Osteoblast (primary cell): ENCODE measurements around the gene EPN1. TPM values are rescaled to one million over a fixed set of nuclear protein-coding genes. Genes with fewer than 3 reads are reported as not detected.

Experiments used
- DNase-seq: peaks from one replicate; pipeline ENCODE4 v3.0.0; 2011; ENCODE audit warnings: low spot score, mixed read lengths; ENCODE audit not compliant: insufficient read length; ENCODE audit errors: missing footprints
- H2AFZ ChIP-seq: 2 replicates; pipeline ENCODE4 v1.6.0; 2011; ENCODE audit warnings: mild to moderate bottlenecking, low read length
- H3K27ac ChIP-seq: 2 replicates; pipeline ENCODE4 v1.5.1; 2011; ENCODE audit warnings: mild to moderate bottlenecking, low read depth, low read length, moderate library complexity
- H3K27me3 ChIP-seq: 2 replicates; pipeline ENCODE4 v1.6.0; 2012; ENCODE audit warnings: mild to moderate bottlenecking, control low read depth, inconsistent platforms, low read length, moderate library complexity; ENCODE audit not compliant: insufficient read depth
- H3K36me3 ChIP-seq: 2 replicates; pipeline ENCODE4 v1.5.1; 2011; ENCODE audit warnings: mild to moderate bottlenecking, low read length, control low read depth, moderate library complexity; ENCODE audit not compliant: insufficient read depth
- H3K4me1 ChIP-seq: 2 replicates; pipeline ENCODE4 v1.5.1; 2011; ENCODE audit warnings: mild to moderate bottlenecking, low read length, control low read depth, moderate library complexity; ENCODE audit not compliant: insufficient read depth
- H3K4me2 ChIP-seq: 2 replicates; pipeline ENCODE4 v1.6.0; 2011; ENCODE audit warnings: mild to moderate bottlenecking, low read length; ENCODE audit not compliant: insufficient read depth
- H3K4me3 ChIP-seq: fragments of 200-600 bp; sonication (generic); 3 replicates; pipeline ENCODE4 v1.5.1; 2012; ENCODE audit warnings: mild to moderate bottlenecking, low read length, inconsistent platforms; ENCODE audit not compliant: insufficient read depth
- H3K79me2 ChIP-seq: 2 replicates; pipeline ENCODE4 v1.6.0; 2012; ENCODE audit warnings: mild to moderate bottlenecking, low read length, control low read depth, inconsistent platforms; ENCODE audit not compliant: insufficient read depth
- H3K9me3 ChIP-seq: 2 replicates; pipeline ENCODE4 v1.5.1; 2011; ENCODE audit warnings: low read depth, low read length, control low read depth
- H4K20me1 ChIP-seq: 2 replicates; pipeline ENCODE4 v1.6.0; 2012; ENCODE audit warnings: mild to moderate bottlenecking, low read length, control low read depth; ENCODE audit not compliant: insufficient read depth
- CTCF ChIP-seq: IDR thresholded peaks from 2 replicates; pipeline ENCODE4 v1.5.1; 2011; ENCODE audit warnings: mild to moderate bottlenecking, low read depth, low read length, moderate library complexity; ENCODE audit errors: extremely low read depth
- total RNA-seq: library from RNA; depleted of rRNA; stranded (reverse); fragments of >200 nt; gene quantifications from 2 replicates; pipeline ENCODE4 v1.2.3, GENCODE V29; 2012

Gene EPN1
- total RNA-seq, 1 donor, result 31.5 TPM

DNA sequence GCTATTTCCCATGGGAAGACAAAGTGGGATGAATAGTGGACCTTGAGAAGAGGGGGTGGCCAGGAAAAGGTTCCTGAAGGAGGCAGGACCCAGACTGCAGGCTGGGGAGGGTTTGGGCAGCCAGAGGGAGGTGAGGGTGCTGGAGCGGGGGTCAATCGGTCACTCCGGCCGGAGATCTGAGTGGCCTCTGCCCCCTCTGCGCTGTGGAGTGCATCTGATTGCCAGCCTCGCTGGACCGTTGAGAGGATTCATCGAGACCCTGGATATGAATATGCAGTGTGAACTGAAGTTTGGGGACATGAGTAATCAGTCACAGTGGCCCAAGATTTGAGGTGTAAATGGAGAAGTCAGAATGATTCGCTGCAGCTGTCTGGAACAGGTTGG, 39.7 kb upstream of the EPN1 start:
- Histone ChIP-seq H3K36me3 (no peaks in the 10 kb centered on the region), H3K4me1 (peaks cover 18% of the 10 kb centered on the region), H3K79me2 (peaks cover 43% of the 10 kb centered on the region), H3K9me3 (no peaks in the 10 kb centered on the region), H3K4me2 (peak overlapping the region; percentile 93), H3K27me3 (no peaks in the 10 kb centered on the region), H3K4me3 (peak overlapping the region; percentile 97), H3K27ac (peak overlapping the region; percentile 99), H2AFZ (peak overlapping the region; percentile 85), H4K20me1 (peaks cover 7% of the 10 kb centered on the region)
- peak; percentile 86 for DNase-seq
- no peak for TF ChIP-seq CTCF

GRCh38 chr19:55635856-55636440, 39.1 kb upstream of the EPN1 start:
- H3K4me2 ChIP-seq, result peak overlapping the region; percentile 93
- H3K4me3 ChIP-seq, result peak overlapping the region; percentile 97
- H3K9me3 ChIP-seq, result no peaks in the 10 kb centered on the region
- peaks cover 21% of the 10 kb centered on the region for H3K4me1 ChIP-seq
- H3K27ac ChIP-seq, result peak overlapping the region; percentile 99
- H3K79me2 ChIP-seq, result peaks cover 43% of the 10 kb centered on the region
- peak; percentile 82 for DNase-seq
- TF ChIP-seq CTCF, result no peak
- H3K36me3 ChIP-seq, result no peaks in the 10 kb centered on the region
- H2AFZ ChIP-seq, result no peak overlapping the region
- peaks cover 7% of the 10 kb centered on the region for H4K20me1 ChIP-seq
- no peaks in the 10 kb centered on the region for H3K27me3 ChIP-seq

DNA sequence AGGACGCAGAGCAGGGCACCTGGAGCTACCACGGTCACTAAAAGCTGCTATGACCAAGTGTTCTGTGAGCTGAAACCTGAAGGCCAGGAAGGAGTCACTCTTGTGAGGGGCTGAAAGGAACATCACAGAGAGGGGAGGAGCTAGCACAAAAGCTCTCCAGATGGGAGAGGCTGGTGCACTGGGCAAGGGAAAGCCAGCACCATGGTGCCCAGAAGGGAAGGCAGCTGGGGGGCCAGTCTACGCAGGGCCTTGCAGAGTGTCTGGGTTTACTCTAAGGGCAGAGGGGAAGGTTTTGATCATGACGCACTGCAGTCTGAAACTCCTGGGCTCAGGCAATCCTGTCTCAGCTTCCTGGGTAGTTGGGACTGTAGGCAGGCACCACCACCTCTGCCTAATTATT, 38.3 kb upstream of the EPN1 start:
- Histone ChIP-seq H3K4me3 (peak overlapping the region; percentile 97), H3K27ac (peak overlapping the region; percentile 99), H3K36me3 (no peaks in the 10 kb centered on the region), H3K9me3 (no peaks in the 10 kb centered on the region), H4K20me1 (peaks cover 7% of the 10 kb centered on the region), H3K27me3 (no peaks in the 10 kb centered on the region), H3K4me1 (peaks cover 21% of the 10 kb centered on the region), H3K79me2 (peaks cover 45% of the 10 kb centered on the region), H3K4me2 (peak overlapping the region; percentile 93), H2AFZ (no peak overlapping the region)
- TF ChIP-seq CTCF, result no peak
- peak; percentile 69 for DNase-seq

DNA sequence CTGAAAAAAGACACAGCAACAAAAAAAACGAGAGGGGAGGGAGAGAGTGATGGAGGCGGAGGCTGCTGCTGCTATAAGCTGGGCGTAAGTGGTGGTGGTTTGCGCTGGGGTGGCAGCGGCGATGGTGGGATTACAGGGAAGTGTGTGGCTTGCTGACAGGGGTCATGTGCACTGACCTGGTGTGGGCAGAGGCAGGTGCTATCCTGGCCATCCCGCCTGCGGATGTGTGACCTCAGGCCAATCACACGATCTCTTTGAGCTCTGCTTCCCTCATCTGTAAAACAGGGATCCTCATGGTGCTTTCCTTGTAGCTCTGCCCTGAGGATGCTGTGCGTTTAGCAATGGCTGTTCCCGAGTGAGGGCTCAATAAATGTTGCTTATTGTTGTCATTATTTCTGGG, 37.5 kb upstream of the EPN1 start:
- Histone ChIP-seq H3K4me2 (no peak overlapping the region), H3K79me2 (peaks cover 45% of the 10 kb centered on the region)
- TF ChIP-seq CTCF, result no peak

More for the DNA sequence above, 37.5 kb upstream of the EPN1 start:
- no peak overlapping the region for H3K27ac ChIP-seq
- DNase-seq, result peak; percentile 11
- H3K4me1 ChIP-seq, result peaks cover 21% of the 10 kb centered on the region
- H3K9me3 ChIP-seq, result no peaks in the 10 kb centered on the region
- peaks cover 7% of the 10 kb centered on the region for H4K20me1 ChIP-seq
- no peaks in the 10 kb centered on the region for H3K36me3 ChIP-seq
- H3K4me3 ChIP-seq, result no peak overlapping the region
- no peak overlapping the region for H2AFZ ChIP-seq
- no peaks in the 10 kb centered on the region for H3K27me3 ChIP-seq
